DOHH2 (cell line): ENCODE measurements around the gene JAG2.

Experiments
- EZH2phosphoT487 ChIP-seq: fragments of 200-600 bp; sonication (generic); IDR thresholded peaks from 2 replicates; pipeline ENCODE4 v1.6.1; 2017; ENCODE audit warnings: borderline replicate concordance, mild to moderate bottlenecking, antibody characterized with exemption, low read length, moderate library complexity, mixed read lengths
- TF ChIP-seq, protein P1 (sequence below): fragments of 200-600 bp; sonication (generic); IDR thresholded peaks from one replicate; pipeline ENCODE4 v1.5.1; 2014; ENCODE audit warnings: antibody characterized with exemption, mild to moderate bottlenecking, low read depth, low read length; ENCODE audit not compliant: poor library complexity, severe bottlenecking

DNA sequence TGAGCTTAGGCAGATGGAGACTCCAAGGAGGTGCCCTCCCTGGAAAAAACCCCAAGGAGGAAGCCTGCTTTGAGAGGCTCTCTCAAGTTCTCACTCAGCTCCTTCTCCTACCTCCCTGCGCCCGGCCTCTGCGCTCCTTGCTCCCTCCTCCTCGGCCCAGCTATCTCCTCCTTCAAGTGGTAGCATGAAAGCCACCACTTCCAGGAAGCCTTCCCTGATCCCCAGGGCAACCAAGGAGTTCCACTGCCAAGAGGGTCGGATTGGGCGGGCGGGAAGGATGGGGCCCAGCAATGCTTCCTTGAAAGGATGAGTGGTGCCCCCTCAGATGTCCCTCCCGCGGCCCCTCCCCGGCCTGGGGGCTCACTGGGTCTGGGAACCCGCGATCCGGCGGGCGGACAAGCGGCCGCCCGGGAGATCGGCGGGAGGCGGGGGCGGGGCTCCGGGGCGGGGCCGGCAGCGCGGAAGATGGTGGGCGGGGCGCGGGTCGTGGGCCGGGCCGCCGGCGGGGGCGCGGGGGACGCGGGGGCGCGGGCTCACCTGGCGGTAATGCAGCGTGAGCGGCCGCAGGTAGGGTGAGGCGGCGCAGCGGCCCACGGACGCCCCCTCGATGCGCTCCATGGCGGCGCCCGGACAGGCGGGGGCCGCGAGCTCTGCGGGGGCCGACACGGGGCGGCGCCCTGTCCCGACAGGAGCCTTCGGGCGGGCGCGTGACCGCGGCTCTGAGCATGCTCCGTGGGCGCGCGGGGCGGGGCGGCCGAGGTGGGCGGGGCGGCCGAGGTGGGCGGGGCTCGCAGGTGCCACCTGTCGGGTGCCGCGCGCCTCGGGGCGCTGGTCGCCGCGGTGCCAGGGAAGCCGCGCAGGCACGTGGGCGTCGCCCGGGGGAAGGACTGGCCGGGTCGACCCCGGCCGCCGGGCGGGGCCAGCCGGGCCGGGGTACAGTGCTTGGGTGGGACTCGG, 12.3 kb upstream of the JAG2 start, which contains the start of gene NUDT14:
- TF ChIP-seq, protein P1, sequence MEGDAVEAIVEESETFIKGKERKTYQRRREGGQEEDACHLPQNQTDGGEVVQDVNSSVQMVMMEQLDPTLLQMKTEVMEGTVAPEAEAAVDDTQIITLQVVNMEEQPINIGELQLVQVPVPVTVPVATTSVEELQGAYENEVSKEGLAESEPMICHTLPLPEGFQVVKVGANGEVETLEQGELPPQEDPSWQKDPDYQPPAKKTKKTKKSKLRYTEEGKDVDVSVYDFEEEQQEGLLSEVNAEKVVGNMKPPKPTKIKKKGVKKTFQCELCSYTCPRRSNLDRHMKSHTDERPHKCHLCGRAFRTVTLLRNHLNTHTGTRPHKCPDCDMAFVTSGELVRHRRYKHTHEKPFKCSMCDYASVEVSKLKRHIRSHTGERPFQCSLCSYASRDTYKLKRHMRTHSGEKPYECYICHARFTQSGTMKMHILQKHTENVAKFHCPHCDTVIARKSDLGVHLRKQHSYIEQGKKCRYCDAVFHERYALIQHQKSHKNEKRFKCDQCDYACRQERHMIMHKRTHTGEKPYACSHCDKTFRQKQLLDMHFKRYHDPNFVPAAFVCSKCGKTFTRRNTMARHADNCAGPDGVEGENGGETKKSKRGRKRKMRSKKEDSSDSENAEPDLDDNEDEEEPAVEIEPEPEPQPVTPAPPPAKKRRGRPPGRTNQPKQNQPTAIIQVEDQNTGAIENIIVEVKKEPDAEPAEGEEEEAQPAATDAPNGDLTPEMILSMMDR: no peak
- TF ChIP-seq EZH2phosphoT487: no peak
